PC-3 (cell line): ENCODE measurements around the gene HPSE2. TPM values are rescaled to one million over a fixed set of nuclear protein-coding genes. Genes with fewer than 3 reads are reported as not detected.
A peak's percentile ranks its signal among the peaks of the same experiment; 100 is the strongest.

Experiments
- ATAC-seq: fragments of 200-7000 bp; cut with Tn5 transposase; 2 replicates; pipeline ENCODE4 v1.9.1; 2020; ENCODE audit warnings: mild to moderate bottlenecking, moderate library complexity
- BruUV-seq: library from RNA; stranded (reverse); fragments of 400-500 nt; replicated peaks from 2 replicates; lab custom pipeline; 2021; lab: Mats Ljungman, UMichigan
- CTCF ChIA-PET: fragments of 300-600 bp; sonication (Branson Sonifier 250); formaldehyde crosslinking; loops from one replicate; lab custom pipeline; 2022; ENCODE audit warnings: antibody characterized with exemption; lab: Charles Lee
- POLR2A ChIA-PET: fragments of 300-600 bp; sonication (Branson Sonifier 250); formaldehyde crosslinking; loops from one replicate; lab custom pipeline; 2022; ENCODE audit warnings: antibody characterized with exemption; ENCODE audit not compliant: unreplicated experiment; lab: Charles Lee
- DNase-seq: peaks from one replicate; pipeline ENCODE4 v3.0.0-alpha.2; 2015
- H2AFZ ChIP-seq: fragments of 300-600 bp; sonication (generic); 2 replicates; pipeline ENCODE4 v1.6.0; 2016; ENCODE audit warnings: antibody characterized with exemption, low read length
- H3F3A ChIP-seq: fragments of 300-600 bp; sonication (generic); one replicate; pipeline ENCODE4 v1.6.0; 2017; ENCODE audit warnings: antibody characterized with exemption, low read length, control low read depth, mild to moderate bottlenecking; ENCODE audit not compliant: unreplicated experiment
- H3K27ac ChIP-seq: fragments of 300-600 bp; sonication (generic); 2 replicates; pipeline ENCODE4 v1.5.1; 2016; ENCODE audit warnings: mild to moderate bottlenecking, low read length
- H3K27me3 ChIP-seq: fragments of 300-600 bp; sonication (generic); 2 replicates; pipeline ENCODE4 v1.6.1; 2016; ENCODE audit warnings: low read length, mixed read lengths
- H3K36me3 ChIP-seq: fragments of 300-600 bp; sonication (generic); 2 replicates; pipeline ENCODE4 v1.6.1; 2016; ENCODE audit warnings: low read depth, mixed run types, low read length, mixed read lengths
- H3K4me1 ChIP-seq: fragments of 300-600 bp; sonication (generic); 2 replicates; pipeline ENCODE4 v1.5.1; 2016; ENCODE audit warnings: low read length; ENCODE audit not compliant: insufficient read depth
- H3K4me2 ChIP-seq: fragments of 300-600 bp; sonication (generic); 2 replicates; pipeline ENCODE4 v1.6.0; 2016; ENCODE audit warnings: low read length
- H3K4me3 ChIP-seq: fragments of 300-600 bp; sonication (generic); 2 replicates; pipeline ENCODE4 v1.5.1; 2016; ENCODE audit warnings: mild to moderate bottlenecking, low read length, mixed read lengths
- H3K79me2 ChIP-seq: fragments of 300-600 bp; sonication (generic); 2 replicates; pipeline ENCODE4 v1.6.1; 2017; ENCODE audit warnings: low read length, mixed read lengths
- H3K9ac ChIP-seq: fragments of 300-600 bp; sonication (generic); 2 replicates; pipeline ENCODE4 v1.6.0; 2016; ENCODE audit warnings: mild to moderate bottlenecking, low read length
- H3K9me2 ChIP-seq: fragments of 300-600 bp; sonication (generic); replicated peaks from 2 replicates; pipeline ENCODE4 v1.6.1; 2016; ENCODE audit warnings: mixed run types, low read length, mixed read lengths
- H3K9me3 ChIP-seq: fragments of 300-600 bp; sonication (generic); 2 replicates; pipeline ENCODE4 v1.6.1; 2016; ENCODE audit warnings: low read length, mixed read lengths
- H4K20me1 ChIP-seq: fragments of 300-600 bp; sonication (generic); 2 replicates; pipeline ENCODE4 v1.6.1; 2016; ENCODE audit warnings: low read length, mixed read lengths
- EZH2 ChIP-seq: fragments of 300-600 bp; sonication (generic); IDR thresholded peaks from one replicate; pipeline ENCODE4 v1.6.1; 2017; ENCODE audit warnings: antibody characterized with exemption, mild to moderate bottlenecking, low read length; ENCODE audit not compliant: unreplicated experiment
- EZH2phosphoT487 ChIP-seq: fragments of 300-600 bp; sonication (generic); IDR thresholded peaks from 2 replicates; pipeline ENCODE4 v1.6.1; 2018; ENCODE audit warnings: mild to moderate bottlenecking, antibody characterized with exemption, low read length, borderline replicate concordance
- intact Hi-C: fragments of 100-400 bp; cut with micrococcal nuclease; formaldehyde crosslinking; loops from 2 replicates; pipeline ENCODE4 v1.9.0; 2023
- total RNA-seq: library from RNA; depleted of rRNA; stranded (reverse); fragments of >200 nt; gene quantifications from 2 replicates; pipeline ENCODE4 v1.2.3, GENCODE V29; 2014
- TF ChIP-seq, protein P1 (sequence below): fragments of 300-600 bp; sonication (generic); conservative IDR thresholded peaks from 2 replicates; pipeline ENCODE4 v1.5.1; 2017; ENCODE audit warnings: antibody characterized with exemption, low read depth, mild to moderate bottlenecking, low read length

The HPSE2 gene
- total RNA-seq, 1 experiment from 2014 or later, result 0.15 TPM

DNA sequence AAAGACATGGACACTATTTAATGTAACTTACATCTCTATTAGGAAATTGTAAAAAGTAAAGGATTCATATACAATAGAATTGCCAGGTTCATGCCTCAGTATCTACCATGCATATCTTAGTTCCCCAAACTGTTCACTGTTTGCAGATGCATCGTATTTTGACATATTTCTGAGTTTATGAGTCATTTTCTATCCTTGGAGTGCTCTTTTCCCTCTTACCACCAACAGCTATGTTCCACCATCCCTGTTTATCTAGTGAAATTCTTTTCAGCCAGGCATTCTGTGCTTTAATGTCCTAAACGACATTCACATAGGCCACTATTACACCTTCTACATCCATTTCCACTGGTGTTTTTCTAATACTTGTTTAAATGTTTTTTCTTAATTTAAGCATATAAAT lies 649.6 kb downstream of the HPSE2 start:
- H2AFZ ChIP-seq, result no peak overlapping the region
- no peaks in the 10 kb centered on the region for H3K36me3 ChIP-seq
- intact Hi-C loops, result no loop called here
- no peak for TF ChIP-seq EZH2
- TF ChIP-seq, protein P1, sequence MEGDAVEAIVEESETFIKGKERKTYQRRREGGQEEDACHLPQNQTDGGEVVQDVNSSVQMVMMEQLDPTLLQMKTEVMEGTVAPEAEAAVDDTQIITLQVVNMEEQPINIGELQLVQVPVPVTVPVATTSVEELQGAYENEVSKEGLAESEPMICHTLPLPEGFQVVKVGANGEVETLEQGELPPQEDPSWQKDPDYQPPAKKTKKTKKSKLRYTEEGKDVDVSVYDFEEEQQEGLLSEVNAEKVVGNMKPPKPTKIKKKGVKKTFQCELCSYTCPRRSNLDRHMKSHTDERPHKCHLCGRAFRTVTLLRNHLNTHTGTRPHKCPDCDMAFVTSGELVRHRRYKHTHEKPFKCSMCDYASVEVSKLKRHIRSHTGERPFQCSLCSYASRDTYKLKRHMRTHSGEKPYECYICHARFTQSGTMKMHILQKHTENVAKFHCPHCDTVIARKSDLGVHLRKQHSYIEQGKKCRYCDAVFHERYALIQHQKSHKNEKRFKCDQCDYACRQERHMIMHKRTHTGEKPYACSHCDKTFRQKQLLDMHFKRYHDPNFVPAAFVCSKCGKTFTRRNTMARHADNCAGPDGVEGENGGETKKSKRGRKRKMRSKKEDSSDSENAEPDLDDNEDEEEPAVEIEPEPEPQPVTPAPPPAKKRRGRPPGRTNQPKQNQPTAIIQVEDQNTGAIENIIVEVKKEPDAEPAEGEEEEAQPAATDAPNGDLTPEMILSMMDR, result no peak
- TF ChIP-seq EZH2phosphoT487, result no peak
- no peaks in the 10 kb centered on the region for H3K9me3 ChIP-seq
- no peaks in the 10 kb centered on the region for H3K9me2 ChIP-seq
- H3K4me3 ChIP-seq, result no peak overlapping the region
- H3K27ac ChIP-seq, result no peak overlapping the region
- ChIA-PET POLR2A (no interaction called here), CTCF (no interaction called here)
- no peaks in the 10 kb centered on the region for H3F3A ChIP-seq
- peaks cover 9% of the 10 kb centered on the region for H3K27me3 ChIP-seq
- BruUV-seq, result no TSS peak
- H4K20me1 ChIP-seq, result no peaks in the 10 kb centered on the region
- H3K79me2 ChIP-seq, result no peaks in the 10 kb centered on the region
- H3K4me2 ChIP-seq, result no peak overlapping the region
- ATAC-seq (no peak), DNase-seq (no peak)
- H3K9ac ChIP-seq, result no peak overlapping the region
- H3K4me1 ChIP-seq, result no peaks in the 10 kb centered on the region

DNA sequence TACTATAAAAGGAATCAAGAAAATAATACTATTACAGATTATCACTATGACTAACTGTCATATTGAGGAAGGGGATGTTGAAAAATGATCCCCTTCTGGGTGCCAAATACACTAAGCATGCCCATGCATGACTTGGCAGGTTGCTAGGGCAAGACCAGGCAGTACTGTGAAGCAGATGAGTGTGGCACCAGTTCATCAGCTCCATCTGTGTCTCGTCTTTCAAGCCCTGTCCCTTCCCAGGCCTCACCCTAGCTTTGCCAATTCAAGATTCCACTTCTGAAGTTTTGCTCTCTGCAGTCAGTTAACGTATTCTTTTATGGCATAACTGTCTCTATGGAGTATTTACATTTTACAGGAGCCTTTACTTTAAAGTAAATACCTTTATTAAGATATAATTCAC lies 653.3 kb downstream of the HPSE2 start:
- BruUV-seq, result no TSS peak
- Histone ChIP-seq H3F3A (no peaks in the 10 kb centered on the region), H3K9me2 (no peaks in the 10 kb centered on the region), H3K79me2 (no peaks in the 10 kb centered on the region), H3K27ac (no peak overlapping the region), H3K4me3 (no peak overlapping the region), H3K9ac (no peak overlapping the region), H3K9me3 (no peaks in the 10 kb centered on the region), H4K20me1 (no peaks in the 10 kb centered on the region), H3K27me3 (peaks cover 27% of the 10 kb centered on the region), H2AFZ (no peak overlapping the region), H3K4me2 (no peak overlapping the region), H3K4me1 (peaks cover 2% of the 10 kb centered on the region), H3K36me3 (no peaks in the 10 kb centered on the region)
- ChIA-PET POLR2A (no interaction called here), CTCF (no interaction called here)
- no peak for DNase-seq
- TF ChIP-seq, protein P1, result no peak
- TF ChIP-seq EZH2 (no peak), EZH2phosphoT487 (no peak)
- no peak for ATAC-seq
- intact Hi-C loops, result no loop called here

DNA sequence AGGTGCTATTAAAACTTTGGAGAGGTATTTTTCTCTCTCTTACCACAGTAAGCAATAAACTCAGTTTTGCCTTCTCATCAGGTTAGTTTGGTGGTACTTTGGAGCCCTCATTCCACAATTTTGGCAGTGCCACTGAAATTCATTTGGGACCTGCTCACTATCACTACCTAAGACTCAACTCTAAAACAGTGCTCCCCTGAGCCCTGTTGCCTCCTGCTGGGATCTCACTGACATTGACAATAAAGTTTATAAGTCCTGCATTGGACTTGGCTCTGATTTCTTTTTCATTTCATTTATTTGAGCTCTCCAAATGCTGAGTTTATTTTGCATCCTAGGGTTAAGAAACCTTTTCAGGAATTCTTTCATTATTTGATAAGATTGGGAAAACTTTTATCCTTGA lies 658.1 kb downstream of the HPSE2 start:
- H4K20me1 ChIP-seq, result no peaks in the 10 kb centered on the region
- H3K4me3 ChIP-seq, result no peak overlapping the region
- peaks cover 9% of the 10 kb centered on the region for H3K4me1 ChIP-seq
- H3K9me2 ChIP-seq, result no peaks in the 10 kb centered on the region
- intact Hi-C loops, result no loop called here
- H3K36me3 ChIP-seq, result no peaks in the 10 kb centered on the region
- TF ChIP-seq EZH2, result no peak
- TF ChIP-seq, protein P1, result peak; percentile 25; the same call in 1 of the 2 replicates
- H3K9ac ChIP-seq, result no peak overlapping the region
- H3F3A ChIP-seq, result no peaks in the 10 kb centered on the region
- no peak for ATAC-seq
- H2AFZ ChIP-seq, result no peak overlapping the region
- H3K79me2 ChIP-seq, result no peaks in the 10 kb centered on the region
- BruUV-seq, result no TSS peak
- H3K4me2 ChIP-seq, result no peak overlapping the region
- no peaks in the 10 kb centered on the region for H3K9me3 ChIP-seq
- no peak overlapping the region for H3K27ac ChIP-seq
- ChIA-PET POLR2A (no interaction called here), CTCF (no interaction called here)
- H3K27me3 ChIP-seq, result peaks cover 18% of the 10 kb centered on the region; the same call in 1 of the 2 replicates
- DNase-seq, result no peak
